Activated T-helper 2 cell treated with anti-CD3 and anti-CD28 coated beads, Interferon-gamma antibody, Interleukin-2, Interleukin-4, amounts not matched to agents 10 μg/mL and 5 μg/mL and 100 μg/mL, durations not matched to agents 14 hours and 24 hours and 36 hours (primary cell): Measurements from ENCODE around the gene PAPPA2. TPM values are rescaled to one million over a fixed set of nuclear protein-coding genes. Genes with fewer than 3 reads are reported as not detected.

Experiments used
- DNase-seq: peaks from one replicate; pipeline ENCODE4 v3.0.0; 2021; ENCODE audit warnings: low spot score
- H3K27ac Mint-ChIP-seq: one replicate; pipeline ENCODE4 v1.8.0; 2021; ENCODE audit warnings: mixed read lengths
- H3K27me3 Mint-ChIP-seq: one replicate; pipeline ENCODE4 v1.8.0; 2021; ENCODE audit warnings: low read depth, mixed read lengths
- H3K36me3 Mint-ChIP-seq: one replicate; pipeline ENCODE4 v1.8.0; 2021; ENCODE audit warnings: low read depth, mixed read lengths
- H3K4me1 Mint-ChIP-seq: one replicate; pipeline ENCODE4 v1.8.0; 2021; ENCODE audit warnings: low read depth, mixed read lengths
- H3K4me3 Mint-ChIP-seq: one replicate; pipeline ENCODE4 v1.8.0; 2021; ENCODE audit warnings: low read depth, mild to moderate bottlenecking, moderate library complexity, mixed read lengths
- H3K9me3 Mint-ChIP-seq: one replicate; pipeline ENCODE4 v1.8.0; 2021; ENCODE audit warnings: mixed read lengths
- intact Hi-C: fragments of 100-400 bp; cut with micrococcal nuclease; formaldehyde crosslinking; loops from one replicate; pipeline ENCODE4 v1.15.1; 2023
- total RNA-seq: library from RNA; stranded (reverse); gene quantifications from 2 replicates; pipeline ENCODE4 v1.2.3, GENCODE V29; 2022

PAPPA2 gene
- total RNA-seq, 1 donor from 2014 or later: 0.05 TPM

DNA sequence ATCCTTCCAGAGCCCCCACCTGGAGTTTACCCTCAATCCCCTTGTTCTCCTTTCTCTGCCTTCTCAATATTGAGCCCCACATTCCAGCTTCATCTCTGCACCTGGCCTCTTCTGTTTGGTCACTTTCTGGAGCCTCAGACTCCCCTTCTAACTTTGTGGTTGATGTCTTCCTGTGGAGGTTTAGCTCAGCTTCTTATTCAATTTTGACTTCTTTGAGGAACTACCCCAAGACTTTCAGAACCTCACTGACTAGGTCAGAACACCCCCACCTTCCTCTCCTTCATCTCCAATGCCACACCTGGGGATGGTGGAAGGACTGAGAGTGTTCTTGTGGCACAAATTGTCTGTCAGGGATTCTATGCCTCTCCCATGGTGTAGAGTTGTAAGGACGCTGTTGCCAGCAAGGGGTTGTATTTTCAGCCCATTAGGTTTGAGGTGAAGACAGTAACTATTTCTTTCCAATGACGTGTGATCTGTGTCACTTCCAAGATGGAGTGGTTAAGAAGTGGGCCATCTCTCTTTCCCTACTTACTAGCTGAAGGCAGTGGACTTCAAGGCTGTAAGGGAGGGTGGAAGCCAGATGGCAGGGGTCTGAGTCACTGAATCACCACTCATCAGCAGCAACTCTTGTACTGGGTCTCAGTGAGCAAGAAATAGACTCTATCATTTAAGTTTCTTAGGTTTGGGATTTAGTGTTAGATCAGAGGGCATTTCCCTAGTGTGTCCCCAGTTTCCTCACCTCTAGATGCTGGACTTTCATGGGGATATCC is 80.6 kb downstream of the PAPPA2 start:
- intact Hi-C loops: no loop called here
- Mint-ChIP-seq H3K4me1 (no peaks in the 10 kb centered on the region), H3K27ac (no peak overlapping the region)

DNA sequence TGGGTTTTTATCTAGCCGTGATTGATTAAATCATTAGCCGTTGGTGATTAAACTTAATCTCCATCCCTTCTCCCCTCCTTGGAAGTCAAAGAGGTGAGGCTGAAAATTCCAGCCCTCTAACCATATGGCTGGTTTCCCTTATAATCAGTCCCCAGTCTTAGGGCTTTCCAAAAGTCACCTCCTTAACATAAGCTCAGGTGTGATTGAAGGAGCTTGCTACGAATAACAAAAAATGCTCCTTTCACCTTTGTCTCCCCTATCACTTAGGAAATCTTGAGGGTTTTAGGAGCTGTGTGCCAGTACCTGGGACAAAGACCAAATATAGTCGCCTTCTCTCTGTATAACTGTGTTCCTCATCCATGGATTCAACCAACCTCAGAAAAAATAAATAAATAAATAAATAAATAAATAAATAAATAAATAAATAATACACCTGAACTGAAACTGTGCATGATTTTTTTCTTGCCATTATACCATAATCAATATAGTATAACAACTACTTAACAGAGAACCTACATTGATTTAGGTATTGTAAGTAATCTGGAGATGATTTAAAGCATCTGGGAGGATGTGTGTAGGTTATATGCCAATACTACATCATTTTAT is 82.2 kb downstream of the PAPPA2 start:
- no peaks in the 10 kb centered on the region for H3K9me3 Mint-ChIP-seq
- DNase-seq: no peak
- intact Hi-C loops: no loop called here
- no peaks in the 10 kb centered on the region for H3K27me3 Mint-ChIP-seq
- no peak overlapping the region for H3K27ac Mint-ChIP-seq
- no peaks in the 10 kb centered on the region for H3K4me1 Mint-ChIP-seq
- no peaks in the 10 kb centered on the region for H3K36me3 Mint-ChIP-seq
- H3K4me3 Mint-ChIP-seq: no peak overlapping the region

More for the DNA sequence above, 80.6 kb downstream of the PAPPA2 start:
- DNase-seq: no peak
- Mint-ChIP-seq H3K9me3 (no peaks in the 10 kb centered on the region), H3K36me3 (no peaks in the 10 kb centered on the region), H3K4me3 (no peak overlapping the region), H3K27me3 (no peaks in the 10 kb centered on the region)

DNA sequence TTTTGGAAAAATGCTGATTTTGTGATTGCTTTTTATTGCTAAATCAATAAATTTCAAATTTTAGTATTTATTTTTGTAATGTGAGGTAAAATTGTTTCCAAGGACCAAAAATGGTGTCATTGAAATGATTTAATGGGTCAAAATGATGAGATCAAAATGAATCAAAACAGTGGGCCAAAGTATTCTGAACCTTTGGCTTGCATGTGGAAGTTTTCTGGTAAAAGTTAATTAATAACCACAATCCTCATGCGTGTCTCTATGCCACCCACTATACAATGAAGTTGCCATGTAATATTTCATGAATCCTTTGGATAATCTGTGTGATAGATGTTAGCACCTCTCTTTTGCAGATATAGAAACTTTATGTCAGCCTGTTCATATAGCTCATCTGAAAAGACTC is 83.8 kb downstream of the PAPPA2 start:
- no peaks in the 10 kb centered on the region for H3K4me1 Mint-ChIP-seq
- no peak overlapping the region for H3K27ac Mint-ChIP-seq
- DNase-seq: no peak
- intact Hi-C loops: no loop called here
- no peaks in the 10 kb centered on the region for H3K36me3 Mint-ChIP-seq
- H3K9me3 Mint-ChIP-seq: no peaks in the 10 kb centered on the region
- no peak overlapping the region for H3K4me3 Mint-ChIP-seq
- peaks cover 2% of the 10 kb centered on the region for H3K27me3 Mint-ChIP-seq

DNA sequence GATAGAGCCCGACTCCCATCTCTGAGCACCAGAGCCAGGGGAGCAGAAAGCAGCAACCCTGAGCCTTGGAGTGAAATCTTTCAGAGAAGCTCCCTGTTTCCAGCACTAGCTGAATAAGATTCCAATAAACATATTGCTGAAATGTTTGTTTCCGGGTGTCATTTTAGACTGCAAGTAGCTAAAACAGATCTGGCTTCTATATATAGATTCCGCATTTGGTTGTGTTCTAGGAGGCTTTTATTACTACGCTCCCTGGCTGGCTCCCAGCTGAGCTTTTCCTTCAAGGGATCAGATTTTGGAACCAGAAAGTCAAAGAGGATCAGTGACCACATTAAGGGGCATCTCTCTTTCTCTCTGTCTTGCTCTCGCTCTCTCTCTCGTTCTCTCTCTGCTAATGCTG is 88.2 kb downstream of the PAPPA2 start:
- H3K4me1 Mint-ChIP-seq: no peaks in the 10 kb centered on the region
- intact Hi-C loops: no loop called here
- no peak overlapping the region for H3K27ac Mint-ChIP-seq

DNA sequence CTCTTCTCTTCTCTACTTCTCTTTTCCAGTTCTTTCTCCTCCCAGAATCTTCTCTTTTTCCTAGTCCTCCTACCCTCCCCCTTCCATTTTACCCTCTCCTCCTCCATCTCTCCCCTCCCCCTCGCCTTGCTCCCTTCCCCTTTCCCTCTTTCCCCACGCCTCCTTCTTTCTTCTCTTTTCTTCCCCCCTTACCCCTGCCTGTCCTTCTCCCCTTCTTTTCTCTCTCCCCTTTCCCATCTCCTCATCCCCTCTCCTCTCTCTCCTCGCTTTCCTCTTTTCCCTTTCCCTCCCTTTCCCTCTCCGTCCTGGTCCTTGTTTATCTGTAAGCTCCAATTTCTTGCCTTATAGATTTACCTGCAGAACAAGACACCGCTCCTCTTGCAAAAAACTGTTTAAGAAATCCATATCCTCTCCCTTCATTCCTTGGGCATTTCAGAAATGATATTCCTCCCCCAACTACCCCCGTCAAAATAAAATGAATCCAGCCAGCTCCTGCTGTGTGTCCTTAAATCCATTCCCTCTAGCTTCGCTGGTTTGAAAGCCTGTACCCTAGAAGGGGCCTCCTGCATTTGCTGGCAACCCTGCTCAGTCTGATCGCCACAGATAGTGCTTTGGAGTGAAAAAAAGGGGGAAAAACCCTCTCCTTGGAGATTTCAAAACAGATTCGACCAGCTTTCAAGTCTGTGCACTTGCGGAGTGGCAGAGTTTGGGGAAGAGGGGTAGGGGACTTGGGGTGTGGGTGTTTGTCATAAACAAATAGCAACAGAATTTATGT is 89.4 kb downstream of the PAPPA2 start:
- Mint-ChIP-seq H3K4me3 (no peak overlapping the region), H3K27ac (no peak overlapping the region), H3K4me1 (no peaks in the 10 kb centered on the region), H3K9me3 (no peaks in the 10 kb centered on the region), H3K36me3 (no peaks in the 10 kb centered on the region), H3K27me3 (peaks cover 10% of the 10 kb centered on the region)
- intact Hi-C loops: no loop called here
- DNase-seq: no peak

More for the DNA sequence above, 88.2 kb downstream of the PAPPA2 start:
- DNase-seq: no peak
- Mint-ChIP-seq H3K9me3 (no peaks in the 10 kb centered on the region), H3K4me3 (no peak overlapping the region), H3K27me3 (peaks cover 10% of the 10 kb centered on the region), H3K36me3 (no peaks in the 10 kb centered on the region)

DNA sequence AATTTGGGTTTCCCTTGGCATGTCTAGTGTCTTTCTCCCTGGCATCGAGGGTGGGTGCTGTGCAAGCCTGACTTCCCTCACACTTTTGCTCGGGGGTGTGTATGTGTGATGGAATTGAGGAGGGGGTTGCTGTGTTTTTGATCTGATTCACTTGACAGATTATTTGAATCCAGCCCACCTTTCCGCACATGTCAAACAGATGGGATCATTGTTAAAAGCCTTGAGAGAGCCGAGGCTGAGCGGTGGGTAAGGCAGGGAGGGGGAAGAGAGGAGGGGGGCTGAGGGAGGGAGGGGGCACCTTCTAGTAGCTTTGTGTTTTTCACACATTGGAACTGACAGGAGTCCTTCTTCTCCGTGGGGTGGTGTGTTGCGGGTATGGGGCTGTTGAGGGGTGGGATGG is 90.0 kb downstream of the PAPPA2 start:
- Mint-ChIP-seq H3K27ac (no peak overlapping the region), H3K9me3 (no peaks in the 10 kb centered on the region), H3K4me1 (no peaks in the 10 kb centered on the region), H3K27me3 (peaks cover 10% of the 10 kb centered on the region), H3K4me3 (no peak overlapping the region), H3K36me3 (no peaks in the 10 kb centered on the region)
- no peak for DNase-seq
- intact Hi-C loops: no loop called here

DNA sequence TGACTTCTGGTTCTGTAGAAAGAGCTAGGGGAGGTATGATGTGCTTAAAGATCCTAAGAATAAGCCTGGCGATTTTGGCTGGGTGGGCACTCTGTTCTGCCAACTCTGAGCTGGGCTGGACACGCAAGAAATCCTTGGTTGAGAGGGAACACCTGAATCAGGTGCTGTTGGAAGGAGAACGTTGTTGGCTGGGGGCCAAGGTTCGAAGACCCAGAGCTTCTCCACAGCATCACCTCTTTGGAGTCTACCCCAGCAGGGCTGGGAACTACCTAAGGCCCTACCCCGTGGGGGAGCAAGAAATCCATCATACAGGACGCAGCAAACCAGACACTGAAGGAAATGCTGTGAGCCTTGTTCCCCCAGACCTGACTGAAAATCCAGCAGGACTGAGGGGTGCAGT is 93.3 kb downstream of the PAPPA2 start:
- intact Hi-C loops: no loop called here
- peaks cover 10% of the 10 kb centered on the region for H3K27me3 Mint-ChIP-seq
- H3K27ac Mint-ChIP-seq: no peak overlapping the region
- no peaks in the 10 kb centered on the region for H3K36me3 Mint-ChIP-seq
- H3K9me3 Mint-ChIP-seq: no peaks in the 10 kb centered on the region
- no peak overlapping the region for H3K4me3 Mint-ChIP-seq
- no peak for DNase-seq
- H3K4me1 Mint-ChIP-seq: no peaks in the 10 kb centered on the region

DNA sequence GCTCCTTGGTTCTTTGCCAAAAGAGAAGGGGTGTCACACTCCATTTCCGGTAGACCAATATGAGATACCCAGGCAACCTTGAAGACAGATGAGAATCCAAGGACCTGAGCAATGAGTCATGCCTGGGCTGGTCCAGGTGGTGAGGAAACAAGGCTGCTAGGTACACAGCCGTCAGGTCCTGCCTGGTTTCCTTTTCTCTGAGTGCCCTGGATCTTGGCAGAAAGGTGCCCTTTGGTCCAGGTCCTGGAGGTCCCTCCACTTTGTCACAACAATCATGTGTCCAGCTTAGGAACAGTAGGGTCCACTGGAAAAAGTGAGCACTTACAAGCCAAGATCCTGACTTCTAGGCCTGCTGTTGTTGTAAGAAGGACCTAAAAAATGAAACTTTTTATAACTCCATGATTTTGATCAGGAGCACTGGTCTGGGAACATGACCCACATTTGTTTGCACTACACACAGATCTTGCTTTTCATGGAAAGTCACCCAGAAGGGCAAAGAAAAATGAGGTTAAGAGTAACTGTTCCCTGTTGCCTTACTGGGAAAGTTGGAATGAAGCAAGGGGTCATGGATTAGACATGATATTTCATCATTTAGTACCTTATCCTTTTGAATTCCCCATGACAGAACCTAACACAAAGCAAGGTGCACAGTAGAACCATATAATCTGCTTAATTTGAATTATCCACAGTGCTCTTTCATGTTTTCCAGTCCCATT is 94.7 kb downstream of the PAPPA2 start:
- intact Hi-C loops: no loop called here
- no peak overlapping the region for H3K4me3 Mint-ChIP-seq
- no peaks in the 10 kb centered on the region for H3K36me3 Mint-ChIP-seq
- no peak for DNase-seq
- H3K4me1 Mint-ChIP-seq: no peaks in the 10 kb centered on the region
- no peaks in the 10 kb centered on the region for H3K9me3 Mint-ChIP-seq
- peaks cover 5% of the 10 kb centered on the region for H3K27me3 Mint-ChIP-seq
- no peak overlapping the region for H3K27ac Mint-ChIP-seq

DNA sequence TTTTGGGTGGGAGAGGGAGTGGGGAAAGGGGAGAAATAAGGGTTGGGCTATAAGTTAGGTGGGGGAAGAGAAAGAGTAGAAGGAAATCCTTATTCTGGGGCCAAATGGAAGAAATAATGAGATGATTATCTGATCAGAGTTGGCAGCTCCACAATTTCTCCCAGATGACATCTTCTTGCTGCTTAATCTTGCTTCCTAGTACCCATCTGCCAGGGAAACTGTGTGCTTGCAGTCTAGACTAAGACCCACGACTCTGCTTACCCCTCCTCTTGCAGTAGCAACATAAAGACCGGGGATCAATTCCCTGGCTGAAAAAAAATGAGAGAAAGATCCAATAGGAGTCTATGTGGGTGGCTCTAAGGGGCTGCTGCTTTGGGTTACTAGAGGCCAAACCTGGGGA is 95.6 kb downstream of the PAPPA2 start:
- Mint-ChIP-seq H3K36me3 (no peaks in the 10 kb centered on the region), H3K4me3 (no peak overlapping the region), H3K27ac (no peak overlapping the region), H3K4me1 (no peaks in the 10 kb centered on the region), H3K27me3 (no peaks in the 10 kb centered on the region), H3K9me3 (no peaks in the 10 kb centered on the region)
- no peak for DNase-seq
- intact Hi-C loops: no loop called here

DNA sequence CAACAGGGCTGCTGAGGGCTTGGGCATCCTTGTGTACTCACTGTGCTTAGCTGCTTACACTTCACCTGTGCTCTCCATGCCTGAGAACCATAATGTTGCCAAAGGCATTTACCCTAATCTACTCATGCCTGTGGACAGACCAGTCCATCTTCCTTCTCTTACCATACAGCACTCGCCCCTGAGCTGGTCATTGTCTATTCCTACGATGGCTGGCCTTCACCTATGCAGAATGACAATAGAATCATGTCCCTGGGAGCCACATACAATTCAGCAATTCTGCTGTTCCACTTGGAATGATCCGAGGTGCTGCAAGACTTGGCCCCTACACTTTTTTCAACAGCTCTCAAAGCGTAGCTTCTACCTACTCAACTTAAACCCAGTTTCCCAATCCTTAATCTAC is 96.5 kb downstream of the PAPPA2 start:
- no peaks in the 10 kb centered on the region for H3K9me3 Mint-ChIP-seq
- no peaks in the 10 kb centered on the region for H3K4me1 Mint-ChIP-seq

DNA sequence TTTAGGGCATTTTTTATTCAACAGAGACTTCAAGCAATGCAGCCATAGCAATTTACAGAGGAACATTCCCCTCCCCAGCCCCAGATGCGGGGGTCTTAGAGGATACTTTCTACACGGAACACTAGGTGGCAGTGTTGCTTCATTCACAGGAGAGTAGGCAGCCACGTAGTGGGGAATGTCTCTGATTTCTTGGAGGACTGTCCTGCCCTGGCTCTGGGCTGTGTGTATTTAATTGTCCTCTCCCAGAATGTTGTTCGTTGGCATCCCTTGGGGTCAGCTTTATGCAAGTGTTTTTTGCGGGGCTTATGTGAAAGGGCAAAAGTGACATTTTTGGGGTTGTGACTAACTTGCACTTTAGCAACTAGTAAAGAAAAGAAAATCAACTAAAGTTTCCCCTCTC is 96.9 kb downstream of the PAPPA2 start:
- Mint-ChIP-seq H3K4me1 (no peaks in the 10 kb centered on the region), H3K27me3 (no peaks in the 10 kb centered on the region), H3K27ac (no peak overlapping the region), H3K36me3 (no peaks in the 10 kb centered on the region), H3K9me3 (no peaks in the 10 kb centered on the region), H3K4me3 (no peak overlapping the region)
- no peak for DNase-seq
- intact Hi-C loops: loop anchor here (1.0 to 5.0 kb wide), 2 partner anchors 132 to 321 kb away; no protein-coding TSS in a partner anchor

More for the DNA sequence above, 96.5 kb downstream of the PAPPA2 start:
- Mint-ChIP-seq H3K27ac (no peak overlapping the region), H3K4me3 (no peak overlapping the region), H3K36me3 (no peaks in the 10 kb centered on the region), H3K27me3 (no peaks in the 10 kb centered on the region)
- DNase-seq: no peak
- intact Hi-C loops: loop anchor here (1.0 kb wide), 1 partner anchor 322 kb away; no protein-coding TSS in a partner anchor

DNA sequence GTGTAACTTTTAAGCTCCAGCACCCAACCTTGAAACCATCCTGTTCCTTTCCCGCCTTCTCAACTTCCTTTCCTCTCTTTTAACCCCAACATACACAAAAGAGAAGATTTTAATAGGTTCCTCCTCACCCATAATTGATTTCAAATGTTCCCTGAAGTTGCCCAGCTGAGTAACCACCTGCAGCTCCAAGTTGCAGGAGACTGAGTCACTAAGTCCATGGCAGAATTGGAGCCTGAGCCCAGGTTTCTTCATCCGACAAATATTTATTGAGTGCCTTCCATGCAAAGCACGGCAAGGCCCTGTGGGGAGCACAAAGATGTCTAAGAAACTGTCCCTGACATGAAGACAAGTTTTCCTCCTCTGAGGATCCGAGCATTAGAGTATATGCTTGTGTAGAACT is 97.7 kb downstream of the PAPPA2 start:
- DNase-seq: no peak
- Mint-ChIP-seq H3K27me3 (no peaks in the 10 kb centered on the region), H3K36me3 (no peaks in the 10 kb centered on the region), H3K9me3 (no peaks in the 10 kb centered on the region), H3K4me1 (no peaks in the 10 kb centered on the region), H3K27ac (no peak overlapping the region), H3K4me3 (no peak overlapping the region)
- intact Hi-C loops: loop anchor here (5.0 kb wide), 1 partner anchor 132 kb away; no protein-coding TSS in a partner anchor
